ENCODE measurements around the gene MMADHC. TPM values are rescaled to one million over a fixed set of nuclear protein-coding genes. Genes with fewer than 3 reads are reported as not detected.
A peak's percentile ranks its signal among the peaks of the same experiment; 100 is the strongest.
"Not testable (repeated sequence)": the region's sequence is repeated elsewhere in the genome, so short reads cannot be mapped to it uniquely, and the experiment has no call there.

Gene MMADHC
- total and polyA plus RNA-seq, 5 experiments from 2014 or later: 79.0 to 119 (median 90.2) TPM

DNA sequence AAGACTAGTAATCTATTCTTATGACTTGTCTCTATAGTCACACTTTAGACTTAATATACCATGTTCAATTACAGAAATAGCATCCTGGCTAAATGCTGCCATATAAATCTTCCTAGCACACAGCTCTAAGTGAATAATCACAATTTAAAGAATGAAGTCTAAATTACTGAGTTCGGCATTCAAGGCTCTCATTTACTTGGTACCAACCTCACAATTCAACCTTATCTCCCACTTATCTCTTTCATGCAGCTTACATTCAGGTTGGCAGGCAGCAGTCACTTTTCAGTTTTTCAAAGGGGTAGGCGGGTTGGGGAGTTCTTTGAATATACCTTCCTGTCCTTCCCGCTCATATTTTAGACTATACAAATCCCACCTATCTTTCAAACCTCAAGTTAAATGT is 1.5 kb downstream of the MMADHC start:
- POLR2A ChIA-PET: interaction anchor here (0.9 to 2.1 kb wide), 4 partner anchors 13 to 1824 kb away, joined by 3 to 16 read pairs (median 4); partner anchors contain the start of genes NMI, RBM43 and RIF1
- Mint-ChIP-seq H3K4me3 (peak overlapping the region; percentile 92 to 98 (median 97)), H3K9me3 (no peaks in the 10 kb centered on the region), H3K27ac (peak overlapping the region in 9 of 10 donors; percentile 61 to 100 (median 83)), H3K36me3 (peaks cover 10 to 40% (median 10%) of the 10 kb centered on the region in 3 donors), H3K4me1 (peaks cover 22 to 67% (median 47%) of the 10 kb centered on the region in 4 donors), H3K27me3 (peaks cover under 1 to 19% (median 8%) of the 10 kb centered on the region in 5 donors)
- no peak for ATAC-seq
- no peak for DNase-seq

DNA sequence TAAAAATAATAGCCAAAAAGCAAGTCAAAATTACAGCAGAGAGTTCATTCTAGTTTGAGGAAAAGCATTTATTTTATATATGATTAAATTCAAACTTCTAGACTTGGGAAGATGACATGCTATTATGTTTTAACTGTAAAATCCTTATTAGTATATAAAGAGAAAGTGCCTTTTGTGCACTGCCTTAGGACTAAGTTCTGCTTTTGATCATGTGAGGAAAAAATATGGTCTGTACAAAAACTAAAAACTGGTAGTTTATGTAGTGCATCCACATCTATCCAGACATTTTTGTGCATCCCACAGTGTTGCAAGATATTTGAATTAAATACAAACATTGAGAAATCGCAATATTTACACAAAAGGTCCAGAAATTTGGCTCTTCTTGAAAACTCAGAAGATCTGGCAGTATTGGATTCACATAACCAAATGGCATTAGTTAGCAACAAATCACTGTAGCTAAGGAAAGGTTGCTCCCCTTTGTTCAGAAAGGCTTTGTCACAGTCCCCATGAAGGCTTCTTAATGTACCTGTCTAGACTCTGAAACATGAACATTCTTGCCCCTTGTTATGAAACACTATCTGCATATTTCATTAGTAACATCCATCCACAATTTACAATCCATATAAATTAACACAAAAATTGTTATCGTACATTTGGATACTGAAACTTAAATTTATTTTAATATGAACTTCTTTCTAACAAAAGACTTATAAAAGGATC is 2.2 kb downstream of the MMADHC start:
- Mint-ChIP-seq H3K9me3 (no peaks in the 10 kb centered on the region), H3K4me3 (peak overlapping the region in 8 of 10 donors; percentile 44 to 98 (median 97)), H3K27me3 (peaks cover 0 to 15% (median 8%) of the 10 kb centered on the region in 5 donors), H3K36me3 (peaks cover 10 to 46% (median 10%) of the 10 kb centered on the region in 3 donors), H3K27ac (peak overlapping the region in 6 of 10 donors; percentile 3 to 100 (median 90)), H3K4me1 (peaks cover 24 to 72% (median 52%) of the 10 kb centered on the region in 4 donors)
- DNase-seq (no peak), ATAC-seq (no peak)
- POLR2A ChIA-PET: interaction anchor here (0.9 kb wide), 1 partner anchor 1824 kb away, joined by 3 read pairs; the partner anchor contains the start of gene RIF1

DNA sequence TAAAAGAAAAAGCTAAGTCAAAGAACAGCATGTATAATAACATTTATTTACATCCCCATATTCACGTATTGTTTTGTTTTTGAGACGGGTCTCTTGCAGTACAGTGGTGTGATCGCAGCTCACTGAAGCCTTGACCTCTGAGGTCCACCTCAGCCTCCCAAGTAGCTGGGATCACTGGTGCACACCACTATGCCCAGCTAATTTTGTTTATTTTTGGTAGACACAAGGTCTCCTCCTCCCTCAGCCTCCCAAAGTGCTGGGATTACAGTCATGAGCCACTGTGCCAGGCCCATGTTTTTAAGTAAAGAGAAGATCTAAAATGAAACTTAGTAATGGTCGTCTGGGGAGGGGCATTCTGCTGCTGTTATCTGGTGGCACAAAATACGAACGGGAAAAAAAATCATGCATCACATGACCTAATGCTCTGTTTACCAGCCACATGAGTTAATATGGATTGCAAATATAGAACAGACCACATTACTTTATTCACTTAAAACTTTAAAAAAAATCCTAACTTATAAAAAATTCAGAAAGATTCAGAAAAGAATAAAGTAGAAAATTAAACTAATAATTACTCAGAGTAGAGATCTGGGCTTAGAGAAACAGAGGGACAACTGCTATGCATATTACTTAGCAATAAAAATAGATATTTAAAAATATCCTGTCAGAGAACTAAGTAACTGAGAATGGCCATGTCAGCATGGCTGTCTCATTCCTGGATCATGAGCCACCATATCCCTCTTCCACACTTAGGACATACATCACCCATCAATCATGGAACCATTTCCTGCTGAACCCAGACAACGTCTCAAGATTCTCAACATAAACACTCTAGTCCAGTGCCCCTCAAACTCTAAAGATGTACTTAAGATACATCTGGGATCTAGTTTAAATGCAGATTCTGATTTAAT is 7.3 kb downstream of the MMADHC start:
- H3K27ac Mint-ChIP-seq: peak overlapping the region in 8 of 10 donors; percentile 0 to 67 (median 32)
- peaks cover 14 to 84% (median 28%) of the 10 kb centered on the region in 3 donors for H3K36me3 Mint-ChIP-seq
- H3K9me3 Mint-ChIP-seq: no peaks in the 10 kb centered on the region
- DNase-seq (no peak), ATAC-seq (no peak)
- H3K4me1 Mint-ChIP-seq: peaks cover 31 to 75% (median 61%) of the 10 kb centered on the region in 4 donors
- H3K27me3 Mint-ChIP-seq: no peaks in the 10 kb centered on the region
- POLR2A ChIA-PET: no interaction called here
- H3K4me3 Mint-ChIP-seq: peak overlapping the region in 3 of 10 donors; percentile 22 to 34 (median 29)

- no peak for DNase-seq
- no peak for ATAC-seq
- Mint-ChIP-seq H3K9me3 (no peaks in the 10 kb centered on the region), H3K4me1 (peaks cover 26 to 55% (median 47%) of the 10 kb centered on the region in 4 donors), H3K36me3 (peaks cover 14 to 81% (median 23%) of the 10 kb centered on the region in 3 donors), H3K27me3 (no peaks in the 10 kb centered on the region), H3K4me3 (no peak overlapping the region), H3K27ac (peak overlapping the region in 6 of 10 donors; percentile 10 to 80 (median 38))
- POLR2A ChIA-PET: interaction anchor here (1.0 kb wide), 1 partner anchor 10 kb away, joined by 4 read pairs; the partner anchor contains the start of gene MMADHC
Observed at GRCh38 chr2:149577269-149577668, 10.3 kb downstream of the MMADHC start.

DNA sequence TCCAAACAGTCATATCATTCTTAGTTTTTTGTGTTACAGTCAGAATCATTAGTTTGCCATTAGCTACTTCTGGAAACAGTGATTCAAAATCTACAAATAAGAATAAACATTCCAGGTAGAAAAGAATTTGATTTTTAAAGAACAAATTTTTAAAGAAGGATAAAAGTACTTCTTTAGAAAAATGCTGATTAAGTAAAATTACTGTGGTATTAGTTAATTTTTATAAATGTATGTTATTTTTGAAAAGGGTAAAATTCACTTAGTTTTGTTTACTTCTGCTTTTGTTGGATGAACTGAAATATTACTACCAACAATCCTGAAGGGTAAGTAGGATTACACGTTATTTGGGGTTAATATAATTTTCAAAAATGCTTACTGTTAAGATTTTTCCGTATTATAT is 11.8 kb downstream of the MMADHC start:
- peaks cover 11 to 79% (median 18%) of the 10 kb centered on the region in 3 donors for H3K36me3 Mint-ChIP-seq
- peak overlapping the region in 1 of 10 donors; percentile 29 for H3K27ac Mint-ChIP-seq
- DNase-seq (no peak), ATAC-seq (no peak)
- no peaks in the 10 kb centered on the region for H3K9me3 Mint-ChIP-seq
- POLR2A ChIA-PET: no interaction called here
- H3K27me3 Mint-ChIP-seq: no peaks in the 10 kb centered on the region
- H3K4me3 Mint-ChIP-seq: no peak overlapping the region
- peaks cover 23 to 45% (median 34%) of the 10 kb centered on the region in 4 donors for H3K4me1 Mint-ChIP-seq

GRCh38 chr2:149575277-149575676 is 12.3 kb downstream of the MMADHC start:
- ATAC-seq (no peak), DNase-seq (no peak)
- Mint-ChIP-seq H3K4me3 (peak overlapping the region in 1 of 10 donors; percentile 36), H3K27me3 (no peaks in the 10 kb centered on the region), H3K9me3 (no peaks in the 10 kb centered on the region), H3K4me1 (peaks cover 21 to 42% (median 30%) of the 10 kb centered on the region in 4 donors), H3K36me3 (peaks cover 11 to 76% (median 18%) of the 10 kb centered on the region in 3 donors), H3K27ac (peak overlapping the region in 3 of 10 donors; percentile 7 to 68 (median 14))
- POLR2A ChIA-PET: no interaction called here

- peaks cover 11 to 81% (median 19%) of the 10 kb centered on the region in 3 donors for H3K36me3 Mint-ChIP-seq
- DNase-seq: no peak
- no peak for ATAC-seq
Observed at GRCh38 chr2:149573760-149574159, 13.8 kb downstream of the MMADHC start.

DNA sequence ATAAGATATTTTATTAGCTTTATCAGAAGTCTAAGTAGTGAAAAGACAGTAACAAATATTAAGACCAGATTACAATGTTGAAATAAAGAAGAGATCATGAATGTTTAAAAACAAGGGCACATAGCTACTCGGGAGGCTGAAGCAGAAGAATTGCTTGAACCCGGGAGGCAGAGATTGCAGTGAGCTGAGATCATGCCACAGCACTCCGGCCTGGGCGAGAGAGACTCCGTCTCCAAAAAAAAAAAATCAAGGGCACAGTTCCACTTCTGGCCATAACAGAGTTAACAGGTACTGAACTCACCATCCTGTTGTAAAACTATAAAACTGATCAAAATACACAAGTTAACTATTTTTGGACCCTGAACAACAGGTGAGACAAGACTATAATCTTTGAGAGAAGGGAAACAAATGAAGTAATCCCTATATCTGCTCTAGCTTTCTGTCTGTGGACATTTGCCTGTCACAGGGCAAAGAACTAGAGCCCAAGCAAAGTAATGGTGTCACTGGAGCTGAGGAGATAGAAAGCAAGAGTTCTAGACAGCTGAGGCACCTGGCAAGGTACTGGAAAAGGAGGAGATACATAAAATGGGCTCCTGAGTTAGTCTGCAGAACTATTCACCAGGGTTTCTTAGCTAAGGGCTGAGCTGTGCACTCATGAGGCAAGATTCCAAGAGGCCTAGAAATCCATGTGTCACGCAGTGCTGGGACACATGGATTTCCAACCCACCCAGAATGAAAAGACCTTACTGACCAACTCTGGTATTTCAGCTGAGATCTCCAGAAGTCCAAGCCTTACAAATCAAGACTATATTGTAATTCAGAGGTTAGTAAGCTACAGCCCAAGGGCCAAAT is 15.2 kb downstream of the MMADHC start:
- peak overlapping the region in 8 of 10 donors; percentile 16 to 74 (median 52) for H3K27ac Mint-ChIP-seq
- ATAC-seq: no peak

More at GRCh38 chr2:149573760-149574159, 13.8 kb downstream of the MMADHC start:
- POLR2A ChIA-PET: interaction anchor here (1.8 kb wide), 1 partner anchor 13 kb away, joined by 5 read pairs; no protein-coding TSS in a partner anchor
- no peak overlapping the region for H3K27ac Mint-ChIP-seq
- H3K4me3 Mint-ChIP-seq: no peak overlapping the region
- no peaks in the 10 kb centered on the region for H3K9me3 Mint-ChIP-seq
- no peaks in the 10 kb centered on the region for H3K27me3 Mint-ChIP-seq
- H3K4me1 Mint-ChIP-seq: peaks cover 18 to 32% (median 22%) of the 10 kb centered on the region in 4 donors

DNA sequence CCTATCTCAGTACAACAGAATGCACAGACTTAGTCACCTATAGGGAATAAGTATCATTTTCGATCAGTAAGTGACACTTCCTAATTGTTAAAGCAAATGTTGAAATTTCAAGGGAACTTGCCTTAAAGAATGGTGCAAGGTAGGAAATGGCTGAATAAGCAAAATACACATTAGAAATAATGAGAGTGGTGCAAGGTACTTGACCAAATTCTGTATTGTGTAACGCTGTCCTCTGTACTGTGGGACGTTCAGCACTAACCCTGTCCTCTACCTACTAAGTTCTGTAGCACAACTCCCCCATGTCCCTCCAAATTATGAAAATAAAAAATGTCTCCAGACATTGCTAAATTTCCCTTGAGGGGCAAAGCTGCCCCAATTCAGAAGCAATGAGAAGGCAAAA is 19.4 kb downstream of the MMADHC start:
- Mint-ChIP-seq H3K27me3 (no peaks in the 10 kb centered on the region), H3K36me3 (peaks cover 0 to 67% (median 6%) of the 10 kb centered on the region in 3 donors), H3K9me3 (no peaks in the 10 kb centered on the region), H3K27ac (peak overlapping the region in 3 of 10 donors; percentile 14 to 70 (median 31)), H3K4me3 (no peak overlapping the region), H3K4me1 (peaks cover 0 to 7% (median 5%) of the 10 kb centered on the region in 4 donors)
- ATAC-seq (no peak), DNase-seq (no peak)
- POLR2A ChIA-PET: no interaction called here

More for the DNA sequence above, 15.2 kb downstream of the MMADHC start:
- H3K4me3 Mint-ChIP-seq: no peak overlapping the region
- H3K36me3 Mint-ChIP-seq: peaks cover 6 to 81% (median 9%) of the 10 kb centered on the region in 3 donors
- no peaks in the 10 kb centered on the region for H3K9me3 Mint-ChIP-seq
- DNase-seq: no peak
- peaks cover 10 to 20% (median 11%) of the 10 kb centered on the region in 4 donors for H3K4me1 Mint-ChIP-seq
- no peaks in the 10 kb centered on the region for H3K27me3 Mint-ChIP-seq
- POLR2A ChIA-PET: interaction anchor here (0.7 to 1.8 kb wide), 2 partner anchors 14 to 1214 kb away, joined by 3 to 5 read pairs; no protein-coding TSS in a partner anchor

GRCh38 chr2:149566652-149567051 is 20.9 kb downstream of the MMADHC start:
- H3K4me3 Mint-ChIP-seq: no peak overlapping the region
- no peaks in the 10 kb centered on the region for H3K27me3 Mint-ChIP-seq
- DNase-seq (no peak), ATAC-seq (no peak)
- POLR2A ChIA-PET: no interaction called here
- H3K27ac Mint-ChIP-seq: peak overlapping the region in 2 of 10 donors; percentile 1 to 6
- peaks cover 0 to 52% (median 6%) of the 10 kb centered on the region in 3 donors for H3K36me3 Mint-ChIP-seq
- no peaks in the 10 kb centered on the region for H3K9me3 Mint-ChIP-seq
- H3K4me1 Mint-ChIP-seq: peaks cover 0 to 4% (median under 1%) of the 10 kb centered on the region in 4 donors

DNA sequence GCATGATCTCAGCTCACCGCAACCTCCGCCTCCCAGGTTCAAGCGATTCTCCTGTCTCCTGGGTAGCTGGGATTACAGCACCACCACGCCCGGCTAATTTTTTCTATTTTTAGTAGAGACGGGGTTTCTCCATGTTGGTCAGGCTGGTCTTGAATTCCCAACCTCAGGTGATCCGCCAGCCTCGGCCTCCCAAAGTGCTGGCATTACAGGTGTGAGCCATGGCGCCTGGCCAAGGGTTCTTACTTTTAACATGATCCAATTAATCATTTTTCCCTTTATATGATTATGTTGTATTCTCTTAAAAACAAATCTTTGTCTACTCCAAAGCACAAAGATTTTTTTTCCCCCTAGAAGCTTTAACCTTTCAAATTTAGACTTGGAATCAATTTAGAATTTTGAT is 21.9 kb downstream of the MMADHC start:
- H3K4me3 Mint-ChIP-seq, H3K4me1 Mint-ChIP-seq, H3K9me3 Mint-ChIP-seq, DNase-seq, POLR2A ChIA-PET, ATAC-seq, H3K27me3 Mint-ChIP-seq: not testable (repeated sequence)
- peaks cover 0 to 47% (median 6%) of the 10 kb centered on the region in 3 donors for H3K36me3 Mint-ChIP-seq
- H3K27ac Mint-ChIP-seq: peak overlapping the region in 5 of 10 donors; percentile 6 to 76 (median 27)
